ENCODE results near the gene PJVK. TPM values are rescaled to one million over a fixed set of nuclear protein-coding genes. Genes with fewer than 3 reads are reported as not detected.
A peak's percentile ranks its signal among the peaks of the same experiment; 100 is the strongest.

PJVK gene
- total and polyA plus RNA-seq, 2 of the 13 experiments (the other 11 are each of a cell fraction or from before 2014, with no cell fraction given): 1.2 to 2.6 TPM

DNA sequence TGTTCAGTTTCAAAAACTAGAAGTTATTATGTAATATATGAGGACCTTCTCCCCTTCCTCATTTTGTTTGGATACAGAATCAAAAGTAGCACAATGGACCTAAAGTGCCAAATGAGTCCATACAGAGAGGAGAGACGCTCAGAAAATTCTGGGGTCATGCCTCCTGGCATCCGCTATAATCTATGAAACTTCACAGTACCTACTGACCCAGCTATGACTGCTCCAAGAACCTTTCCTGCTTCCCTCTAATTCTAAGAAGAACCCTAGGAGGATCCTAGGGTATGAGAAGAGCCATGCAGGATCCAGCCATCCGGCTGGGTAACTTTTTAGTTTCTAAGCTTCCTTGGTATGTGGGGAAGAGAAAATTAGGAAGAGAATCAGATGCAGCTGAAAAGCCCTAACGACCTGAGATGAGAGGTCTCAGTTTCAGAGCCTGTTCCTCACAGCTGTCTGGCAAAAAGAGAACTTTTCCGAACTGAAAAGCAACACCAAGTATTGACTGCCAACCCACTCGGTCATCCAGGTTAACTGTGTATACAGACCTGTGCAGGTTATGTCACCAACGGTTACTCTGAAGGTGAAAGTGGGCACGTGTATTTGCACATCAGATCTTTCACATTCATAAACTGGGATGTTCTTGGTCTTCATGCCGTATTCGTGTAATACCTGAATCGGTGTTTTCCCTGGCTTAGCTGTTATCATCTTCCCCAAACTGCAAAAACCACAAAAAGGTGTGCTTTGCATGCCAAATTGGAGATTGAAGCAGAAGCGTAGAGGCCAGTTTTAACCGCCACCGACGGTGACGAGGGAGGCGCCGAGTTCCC lies 1.3 kb upstream of the PJVK start (continued):
- TF ChIP-seq ZNF605 (CRISPR knock-in tag; IDR thresholded peaks at IDR 0.05) (0 out of 2 replicates have a peak, but pooled peaks have one; percentile 30), TOE1 (CRISPR knock-in tag; IDR thresholded peaks at IDR 0.05) (no peak), ZSCAN9 (CRISPR knock-in tag; IDR thresholded peaks at IDR 0.05; ENCODE audit: borderline replicate concordance) (no peak), HMG20A (CRISPR knock-in tag; IDR thresholded peaks at IDR 0.05; ENCODE audit: borderline replicate concordance) (0 out of 2 replicates have a peak, but pooled peaks have one; percentile 47), ZNF33A (CRISPR knock-in tag; IDR thresholded peaks at IDR 0.05; ENCODE audit: borderline replicate concordance) (no peak), ZBTB7B (CRISPR knock-in tag; IDR thresholded peaks at IDR 0.05) (no peak), SPEN (CRISPR knock-in tag; IDR thresholded peaks at IDR 0.05; ENCODE audit: low read depth) (no peak), ZNF589 (CRISPR knock-in tag; conservative IDR thresholded peaks at IDR 0.05) (0 out of 2 replicates have a peak, but pooled peaks have one; percentile 44), ZNF670 (CRISPR knock-in tag; IDR thresholded peaks at IDR 0.05; ENCODE audit: borderline replicate concordance) (no peak), GZF1 (CRISPR knock-in tag; IDR thresholded peaks at IDR 0.05) (no peak), CEBPG (CRISPR knock-in tag; IDR thresholded peaks at IDR 0.05) (0 out of 2 replicates have a peak, but pooled peaks have one; percentile 3), SP140L (CRISPR knock-in tag; IDR thresholded peaks at IDR 0.05; ENCODE audit: borderline replicate concordance) (no peak; the same call in 1 of the 2 replicates), CC2D1A (CRISPR knock-in tag; IDR thresholded peaks at IDR 0.05) (no peak), ZNF549 (CRISPR knock-in tag; IDR thresholded peaks at IDR 0.05) (no peak), HOXA5 (CRISPR knock-in tag; IDR thresholded peaks at IDR 0.05) (no peak)
- TF ChIP-seq, protein P1, sequence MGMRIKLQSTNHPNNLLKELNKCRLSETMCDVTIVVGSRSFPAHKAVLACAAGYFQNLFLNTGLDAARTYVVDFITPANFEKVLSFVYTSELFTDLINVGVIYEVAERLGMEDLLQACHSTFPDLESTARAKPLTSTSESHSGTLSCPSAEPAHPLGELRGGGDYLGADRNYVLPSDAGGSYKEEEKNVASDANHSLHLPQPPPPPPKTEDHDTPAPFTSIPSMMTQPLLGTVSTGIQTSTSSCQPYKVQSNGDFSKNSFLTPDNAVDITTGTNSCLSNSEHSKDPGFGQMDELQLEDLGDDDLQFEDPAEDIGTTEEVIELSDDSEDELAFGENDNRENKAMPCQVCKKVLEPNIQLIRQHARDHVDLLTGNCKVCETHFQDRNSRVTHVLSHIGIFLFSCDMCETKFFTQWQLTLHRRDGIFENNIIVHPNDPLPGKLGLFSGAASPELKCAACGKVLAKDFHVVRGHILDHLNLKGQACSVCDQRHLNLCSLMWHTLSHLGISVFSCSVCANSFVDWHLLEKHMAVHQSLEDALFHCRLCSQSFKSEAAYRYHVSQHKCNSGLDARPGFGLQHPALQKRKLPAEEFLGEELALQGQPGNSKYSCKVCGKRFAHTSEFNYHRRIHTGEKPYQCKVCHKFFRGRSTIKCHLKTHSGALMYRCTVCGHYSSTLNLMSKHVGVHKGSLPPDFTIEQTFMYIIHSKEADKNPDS (CRISPR knock-in tag; IDR thresholded peaks at IDR 0.05): no peak
- TF ChIP-seq, protein P2, sequence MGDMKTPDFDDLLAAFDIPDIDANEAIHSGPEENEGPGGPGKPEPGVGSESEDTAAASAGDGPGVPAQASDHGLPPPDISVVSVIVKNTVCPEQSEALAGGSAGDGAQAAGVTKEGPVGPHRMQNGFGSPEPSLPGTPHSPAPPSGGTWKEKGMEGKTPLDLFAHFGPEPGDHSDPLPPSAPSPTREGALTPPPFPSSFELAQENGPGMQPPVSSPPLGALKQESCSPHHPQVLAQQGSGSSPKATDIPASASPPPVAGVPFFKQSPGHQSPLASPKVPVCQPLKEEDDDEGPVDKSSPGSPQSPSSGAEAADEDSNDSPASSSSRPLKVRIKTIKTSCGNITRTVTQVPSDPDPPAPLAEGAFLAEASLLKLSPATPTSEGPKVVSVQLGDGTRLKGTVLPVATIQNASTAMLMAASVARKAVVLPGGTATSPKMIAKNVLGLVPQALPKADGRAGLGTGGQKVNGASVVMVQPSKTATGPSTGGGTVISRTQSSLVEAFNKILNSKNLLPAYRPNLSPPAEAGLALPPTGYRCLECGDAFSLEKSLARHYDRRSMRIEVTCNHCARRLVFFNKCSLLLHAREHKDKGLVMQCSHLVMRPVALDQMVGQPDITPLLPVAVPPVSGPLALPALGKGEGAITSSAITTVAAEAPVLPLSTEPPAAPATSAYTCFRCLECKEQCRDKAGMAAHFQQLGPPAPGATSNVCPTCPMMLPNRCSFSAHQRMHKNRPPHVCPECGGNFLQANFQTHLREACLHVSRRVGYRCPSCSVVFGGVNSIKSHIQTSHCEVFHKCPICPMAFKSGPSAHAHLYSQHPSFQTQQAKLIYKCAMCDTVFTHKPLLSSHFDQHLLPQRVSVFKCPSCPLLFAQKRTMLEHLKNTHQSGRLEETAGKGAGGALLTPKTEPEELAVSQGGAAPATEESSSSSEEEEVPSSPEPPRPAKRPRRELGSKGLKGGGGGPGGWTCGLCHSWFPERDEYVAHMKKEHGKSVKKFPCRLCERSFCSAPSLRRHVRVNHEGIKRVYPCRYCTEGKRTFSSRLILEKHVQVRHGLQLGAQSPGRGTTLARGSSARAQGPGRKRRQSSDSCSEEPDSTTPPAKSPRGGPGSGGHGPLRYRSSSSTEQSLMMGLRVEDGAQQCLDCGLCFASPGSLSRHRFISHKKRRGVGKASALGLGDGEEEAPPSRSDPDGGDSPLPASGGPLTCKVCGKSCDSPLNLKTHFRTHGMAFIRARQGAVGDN (CRISPR knock-in tag; IDR thresholded peaks at IDR 0.05): no peak
- TF ChIP-seq, protein P3, sequence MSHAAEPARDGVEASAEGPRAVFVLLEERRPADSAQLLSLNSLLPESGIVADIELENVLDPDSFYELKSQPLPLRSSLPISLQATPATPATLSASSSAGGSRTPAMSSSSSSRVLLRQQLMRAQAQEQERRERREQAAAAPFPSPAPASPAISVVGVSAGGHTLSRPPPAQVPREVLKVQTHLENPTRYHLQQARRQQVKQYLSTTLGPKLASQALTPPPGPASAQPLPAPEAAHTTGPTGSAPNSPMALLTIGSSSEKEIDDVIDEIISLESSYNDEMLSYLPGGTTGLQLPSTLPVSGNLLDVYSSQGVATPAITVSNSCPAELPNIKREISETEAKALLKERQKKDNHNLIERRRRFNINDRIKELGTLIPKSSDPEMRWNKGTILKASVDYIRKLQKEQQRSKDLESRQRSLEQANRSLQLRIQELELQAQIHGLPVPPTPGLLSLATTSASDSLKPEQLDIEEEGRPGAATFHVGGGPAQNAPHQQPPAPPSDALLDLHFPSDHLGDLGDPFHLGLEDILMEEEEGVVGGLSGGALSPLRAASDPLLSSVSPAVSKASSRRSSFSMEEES (CRISPR knock-in tag; IDR thresholded peaks at IDR 0.05): no peak
- TF ChIP-seq, protein P4, sequence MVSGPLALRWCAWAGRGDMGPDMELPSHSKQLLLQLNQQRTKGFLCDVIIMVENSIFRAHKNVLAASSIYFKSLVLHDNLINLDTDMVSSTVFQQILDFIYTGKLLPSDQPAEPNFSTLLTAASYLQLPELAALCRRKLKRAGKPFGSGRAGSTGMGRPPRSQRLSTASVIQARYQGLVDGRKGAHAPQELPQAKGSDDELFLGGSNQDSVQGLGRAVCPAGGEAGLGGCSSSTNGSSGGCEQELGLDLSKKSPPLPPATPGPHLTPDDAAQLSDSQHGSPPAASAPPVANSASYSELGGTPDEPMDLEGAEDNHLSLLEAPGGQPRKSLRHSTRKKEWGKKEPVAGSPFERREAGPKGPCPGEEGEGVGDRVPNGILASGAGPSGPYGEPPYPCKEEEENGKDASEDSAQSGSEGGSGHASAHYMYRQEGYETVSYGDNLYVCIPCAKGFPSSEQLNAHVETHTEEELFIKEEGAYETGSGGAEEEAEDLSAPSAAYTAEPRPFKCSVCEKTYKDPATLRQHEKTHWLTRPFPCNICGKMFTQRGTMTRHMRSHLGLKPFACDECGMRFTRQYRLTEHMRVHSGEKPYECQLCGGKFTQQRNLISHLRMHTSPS (CRISPR knock-in tag; IDR thresholded peaks at IDR 0.05; ENCODE audit: low read depth): no peak
- TF ChIP-seq, protein P5, sequence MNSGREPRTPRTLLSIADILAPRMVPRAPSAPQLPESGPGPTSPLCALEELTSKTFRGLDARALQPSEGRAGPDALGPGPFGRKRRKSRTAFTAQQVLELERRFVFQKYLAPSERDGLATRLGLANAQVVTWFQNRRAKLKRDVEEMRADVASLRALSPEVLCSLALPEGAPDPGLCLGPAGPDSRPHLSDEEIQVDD (CRISPR knock-in tag; IDR thresholded peaks at IDR 0.05; ENCODE audit: borderline replicate concordance): no peak
